KMS-11 (cell line): Measurements from ENCODE around the gene SPTBN1.

ENCODE experiments used
- H2AFZ ChIP-seq: fragments of 200-600 bp; sonication (generic); 2 replicates; pipeline ENCODE4 v1.6.1; 2016; ENCODE audit warnings: antibody characterized with exemption, mixed run types, low read depth
- H3K27ac ChIP-seq: fragments of 200-600 bp; sonication (generic); 2 replicates; pipeline ENCODE4 v1.6.1; 2016; ENCODE audit warnings: mild to moderate bottlenecking, mixed run types
- H3K27me3 ChIP-seq: fragments of 200-600 bp; sonication (generic); 2 replicates; pipeline ENCODE4 v1.6.1; 2017; ENCODE audit warnings: mild to moderate bottlenecking, low read depth, mixed run types, moderate library complexity; ENCODE audit not compliant: insufficient read depth
- H3K36me3 ChIP-seq: fragments of 200-600 bp; sonication (generic); 2 replicates; pipeline ENCODE4 v1.6.1; 2017; ENCODE audit warnings: mild to moderate bottlenecking, mixed run types; ENCODE audit not compliant: insufficient read depth
- H3K4me1 ChIP-seq: fragments of 200-600 bp; sonication (generic); 2 replicates; pipeline ENCODE4 v1.6.1; 2016; ENCODE audit warnings: mild to moderate bottlenecking, low read depth, mixed run types; ENCODE audit not compliant: poor library complexity, severe bottlenecking
- H3K4me2 ChIP-seq: fragments of 200-600 bp; sonication (generic); 2 replicates; pipeline ENCODE4 v1.7.0; 2016; ENCODE audit warnings: mild to moderate bottlenecking, mixed run types
- H3K4me3 ChIP-seq: fragments of 200-600 bp; sonication (generic); IDR thresholded peaks from 2 replicates; pipeline ENCODE4 v1.6.1; 2017; ENCODE audit warnings: low read depth, low read length, mixed read lengths; ENCODE audit not compliant: insufficient read depth
- H3K79me2 ChIP-seq: fragments of 200-600 bp; sonication (generic); 2 replicates; pipeline ENCODE4 v1.6.1; 2016; ENCODE audit warnings: low read depth, mixed run types; ENCODE audit not compliant: insufficient read depth
- H3K9ac ChIP-seq: fragments of 200-600 bp; sonication (generic); 2 replicates; pipeline ENCODE4 v1.6.1; 2016; ENCODE audit warnings: mild to moderate bottlenecking, mixed run types
- H4K20me1 ChIP-seq: fragments of 200-600 bp; sonication (generic); 2 replicates; pipeline ENCODE4 v1.6.1; 2016; ENCODE audit warnings: mild to moderate bottlenecking, mixed run types; ENCODE audit not compliant: insufficient read depth
- TF ChIP-seq, protein P1 (sequence below): fragments of 200-600 bp; sonication (generic); conservative IDR thresholded peaks from 2 replicates; pipeline ENCODE4 v1.6.1; 2017; ENCODE audit warnings: low read depth, mild to moderate bottlenecking, antibody characterized with exemption, low read length, moderate library complexity, mixed read lengths

SPTBN1 gene

GRCh38 chr2:54439582-54439981, 16.5 kb upstream of the SPTBN1 start:
- H3K27ac ChIP-seq, result no peak overlapping the region
- H3K27me3 ChIP-seq, result no peaks in the 10 kb centered on the region
- H3K36me3 ChIP-seq, result no peaks in the 10 kb centered on the region
- H3K4me3 ChIP-seq, result no peak overlapping the region
- TF ChIP-seq, protein P1, sequence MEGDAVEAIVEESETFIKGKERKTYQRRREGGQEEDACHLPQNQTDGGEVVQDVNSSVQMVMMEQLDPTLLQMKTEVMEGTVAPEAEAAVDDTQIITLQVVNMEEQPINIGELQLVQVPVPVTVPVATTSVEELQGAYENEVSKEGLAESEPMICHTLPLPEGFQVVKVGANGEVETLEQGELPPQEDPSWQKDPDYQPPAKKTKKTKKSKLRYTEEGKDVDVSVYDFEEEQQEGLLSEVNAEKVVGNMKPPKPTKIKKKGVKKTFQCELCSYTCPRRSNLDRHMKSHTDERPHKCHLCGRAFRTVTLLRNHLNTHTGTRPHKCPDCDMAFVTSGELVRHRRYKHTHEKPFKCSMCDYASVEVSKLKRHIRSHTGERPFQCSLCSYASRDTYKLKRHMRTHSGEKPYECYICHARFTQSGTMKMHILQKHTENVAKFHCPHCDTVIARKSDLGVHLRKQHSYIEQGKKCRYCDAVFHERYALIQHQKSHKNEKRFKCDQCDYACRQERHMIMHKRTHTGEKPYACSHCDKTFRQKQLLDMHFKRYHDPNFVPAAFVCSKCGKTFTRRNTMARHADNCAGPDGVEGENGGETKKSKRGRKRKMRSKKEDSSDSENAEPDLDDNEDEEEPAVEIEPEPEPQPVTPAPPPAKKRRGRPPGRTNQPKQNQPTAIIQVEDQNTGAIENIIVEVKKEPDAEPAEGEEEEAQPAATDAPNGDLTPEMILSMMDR, result no peak
- H2AFZ ChIP-seq, result no peak overlapping the region
- no peaks in the 10 kb centered on the region for H3K4me1 ChIP-seq
- no peak overlapping the region for H3K9ac ChIP-seq
- H3K79me2 ChIP-seq, result no peaks in the 10 kb centered on the region
- no peak overlapping the region for H3K4me2 ChIP-seq
- no peaks in the 10 kb centered on the region for H4K20me1 ChIP-seq

DNA sequence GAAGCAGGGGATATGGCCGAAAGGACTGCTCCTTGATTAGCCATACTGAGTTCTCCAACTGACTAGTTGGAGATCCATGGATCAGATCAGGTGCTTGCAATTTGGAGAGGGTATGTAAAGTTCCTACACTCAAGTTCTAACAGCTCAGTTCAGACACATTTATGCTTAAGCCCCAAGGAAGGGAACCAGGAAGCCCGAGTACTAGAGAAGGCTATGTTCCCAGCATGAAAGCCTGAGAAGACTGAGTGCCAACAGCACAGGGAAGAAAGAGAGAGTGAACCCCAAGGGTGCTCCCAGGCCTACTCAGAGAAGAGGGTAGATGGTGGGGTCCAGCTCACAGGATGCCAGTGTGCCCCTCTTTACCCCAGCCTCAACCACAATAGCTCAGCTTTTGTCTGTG, 16.1 kb upstream of the SPTBN1 start:
- H3K27me3 ChIP-seq, result no peaks in the 10 kb centered on the region
- no peak overlapping the region for H3K27ac ChIP-seq
- H3K36me3 ChIP-seq, result no peaks in the 10 kb centered on the region
- no peaks in the 10 kb centered on the region for H4K20me1 ChIP-seq
- H3K79me2 ChIP-seq, result no peaks in the 10 kb centered on the region
- H3K4me1 ChIP-seq, result no peaks in the 10 kb centered on the region
- no peak overlapping the region for H2AFZ ChIP-seq
- no peak overlapping the region for H3K4me3 ChIP-seq
- no peak overlapping the region for H3K9ac ChIP-seq
- no peak overlapping the region for H3K4me2 ChIP-seq
- TF ChIP-seq, protein P1, result no peak

- no peak overlapping the region for H3K4me3 ChIP-seq
Measured at GRCh38 chr2:54444503-54444902, 11.6 kb upstream of the SPTBN1 start.

GRCh38 chr2:54446122-54446521, 10.0 kb upstream of the SPTBN1 start:
- Histone ChIP-seq H3K4me1 (no peaks in the 10 kb centered on the region), H3K27me3 (no peaks in the 10 kb centered on the region), H3K9ac (no peak overlapping the region), H3K27ac (no peak overlapping the region), H4K20me1 (no peaks in the 10 kb centered on the region), H2AFZ (no peak overlapping the region), H3K4me2 (no peak overlapping the region), H3K79me2 (no peaks in the 10 kb centered on the region), H3K36me3 (no peaks in the 10 kb centered on the region), H3K4me3 (no peak overlapping the region)
- TF ChIP-seq, protein P1, result no peak

More at GRCh38 chr2:54444503-54444902, 11.6 kb upstream of the SPTBN1 start:
- Histone ChIP-seq H2AFZ (no peak overlapping the region), H3K9ac (no peak overlapping the region), H3K27me3 (no peaks in the 10 kb centered on the region), H3K27ac (no peak overlapping the region), H3K4me2 (no peak overlapping the region), H3K4me1 (no peaks in the 10 kb centered on the region), H4K20me1 (no peaks in the 10 kb centered on the region), H3K36me3 (no peaks in the 10 kb centered on the region), H3K79me2 (no peaks in the 10 kb centered on the region)
- TF ChIP-seq, protein P1, result no peak
